Measurements from ENCODE around the gene ZNF536. TPM values are rescaled to one million over a fixed set of nuclear protein-coding genes. Genes with fewer than 3 reads are reported as not detected.

Gene ZNF536
- total RNA-seq, 1 experiment from 2014 or later = not detected

GRCh38 chr19:30598688-30599087 lies 226.5 kb downstream of the ZNF536 start:
- Histone ChIP-seq H2BK120ac (ENCODE audit: low read depth, low read length, poor library complexity, severe bottlenecking) (no peak overlapping the region), H2AFZ (ENCODE audit: low read length) (no peak overlapping the region), H3K9ac (ENCODE audit: extremely low read depth, insufficient read length, low read length) (no peak overlapping the region), H3T11ph (ENCODE audit: low read length) (no peak overlapping the region), H3K9me3 (ENCODE audit: control insufficient read depth, low read depth, low read length) (no peaks in the 10 kb centered on the region), H2BK5ac (ENCODE audit: insufficient read length, low read length) (no peak overlapping the region), H3K79me1 (ENCODE audit: insufficient read depth, low read depth, low read length, poor library complexity, severe bottlenecking) (no peaks in the 10 kb centered on the region), H3K14ac (ENCODE audit: insufficient read depth, low read length) (no peak overlapping the region), H3K23ac (ENCODE audit: insufficient read length, low read depth, low read length) (no peak overlapping the region), H3K23me2 (ENCODE audit: insufficient read length, low read depth, low read length, poor library complexity, severe bottlenecking) (no peaks in the 10 kb centered on the region), H2BK15ac (ENCODE audit: low read depth, low read length) (no peak overlapping the region), H4K20me1 (ENCODE audit: control insufficient read depth, insufficient read depth, insufficient read length) (no peaks in the 10 kb centered on the region), H3K4ac (ENCODE audit: low read depth, low read length) (no peak overlapping the region), H4K8ac (replicated peaks; ENCODE audit: insufficient read length, low read depth, low read length) (no peak overlapping the region), H3K27ac (ENCODE audit: insufficient read length, low read depth, low read length) (no peak overlapping the region), H3K4me2 (ENCODE audit: insufficient read depth, insufficient read length, low read length) (no peak overlapping the region), H3K4me1 (ENCODE audit: insufficient read depth, low read length) (peaks cover 7% of the 10 kb centered on the region; the same call in 1 of the 2 replicates), H3K56ac (ENCODE audit: insufficient read length, low read depth, low read length) (no peak overlapping the region), H3K18ac (ENCODE audit: insufficient read length, low read depth, low read length) (no peak overlapping the region), H2AK5ac (ENCODE audit: insufficient read length, low read length) (no peak overlapping the region), H4K5ac (ENCODE audit: insufficient read length, low read depth, low read length) (no peak overlapping the region), H2BK12ac (ENCODE audit: insufficient read length, low read depth, low read length) (no peak overlapping the region), H3K79me2 (ENCODE audit: insufficient read depth, low read length) (no peaks in the 10 kb centered on the region), H2BK20ac (ENCODE audit: low read depth, low read length, poor library complexity, severe bottlenecking) (no peak overlapping the region), H4K91ac (ENCODE audit: insufficient read length, low read depth, low read length) (no peak overlapping the region), H3K27me3 (ENCODE audit: insufficient read depth, low read length) (no peaks in the 10 kb centered on the region; the same call in 1 of the 2 replicates)
- no peak overlapping the region for H3K27ac Mint-ChIP-seq
- no peaks in the 10 kb centered on the region for H3K9me3 Mint-ChIP-seq
- peaks cover 36 to 47% of the 10 kb centered on the region in 2 experiments for H3K4me1 Mint-ChIP-seq
- TF ChIP-seq, protein P1, sequence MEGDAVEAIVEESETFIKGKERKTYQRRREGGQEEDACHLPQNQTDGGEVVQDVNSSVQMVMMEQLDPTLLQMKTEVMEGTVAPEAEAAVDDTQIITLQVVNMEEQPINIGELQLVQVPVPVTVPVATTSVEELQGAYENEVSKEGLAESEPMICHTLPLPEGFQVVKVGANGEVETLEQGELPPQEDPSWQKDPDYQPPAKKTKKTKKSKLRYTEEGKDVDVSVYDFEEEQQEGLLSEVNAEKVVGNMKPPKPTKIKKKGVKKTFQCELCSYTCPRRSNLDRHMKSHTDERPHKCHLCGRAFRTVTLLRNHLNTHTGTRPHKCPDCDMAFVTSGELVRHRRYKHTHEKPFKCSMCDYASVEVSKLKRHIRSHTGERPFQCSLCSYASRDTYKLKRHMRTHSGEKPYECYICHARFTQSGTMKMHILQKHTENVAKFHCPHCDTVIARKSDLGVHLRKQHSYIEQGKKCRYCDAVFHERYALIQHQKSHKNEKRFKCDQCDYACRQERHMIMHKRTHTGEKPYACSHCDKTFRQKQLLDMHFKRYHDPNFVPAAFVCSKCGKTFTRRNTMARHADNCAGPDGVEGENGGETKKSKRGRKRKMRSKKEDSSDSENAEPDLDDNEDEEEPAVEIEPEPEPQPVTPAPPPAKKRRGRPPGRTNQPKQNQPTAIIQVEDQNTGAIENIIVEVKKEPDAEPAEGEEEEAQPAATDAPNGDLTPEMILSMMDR (conservative IDR thresholded peaks at IDR 0.05) = no peak
- DNase-seq = no peak
- no peak overlapping the region for H3K4me3 Mint-ChIP-seq
- peaks cover 9% of the 10 kb centered on the region for H3K27me3 Mint-ChIP-seq (ENCODE audit: low read depth)
- no peaks in the 10 kb centered on the region for H3K36me3 Mint-ChIP-seq (ENCODE audit: insufficient read depth in 1 of 3, low read depth in 3 of 3)

Data from H9 (cell line).